Testis (tissue), 3 donors: ENCODE results near the gene ZDHHC8. TPM values are rescaled to one million over a fixed set of nuclear protein-coding genes. Genes with fewer than 3 reads are reported as not detected.

ENCODE experiments used
- DNase-seq: peaks from one replicate; pipeline ENCODE4 v3.0.0-alpha.2; 2019
- H3K27ac ChIP-seq, 2 donors: fragments of 200-600 bp; sonication (generic); one replicate each; pipeline ENCODE4 v1.5.1; 2019
- H3K27me3 ChIP-seq: fragments of 200-600 bp; sonication (generic); one replicate; pipeline ENCODE4 v1.5.1; 2019
- H3K36me3 ChIP-seq: fragments of 200-600 bp; sonication (generic); one replicate; pipeline ENCODE4 v1.5.1; 2017; ENCODE audit warnings: low read depth; ENCODE audit errors: missing control alignments
- H3K4me1 ChIP-seq: fragments of 200-600 bp; sonication (generic); one replicate; pipeline ENCODE4 v1.5.1; 2019
- H3K4me3 ChIP-seq, 2 donors: fragments of 200-600 bp; sonication (generic); one replicate each; pipeline ENCODE4 v1.5.1; 2017 to 2019
- H3K9me3 ChIP-seq: fragments of 200-600 bp; sonication (generic); one replicate; pipeline ENCODE4 v1.5.1; 2017
- CTCF ChIP-seq, 3 experiments: fragments of 450-650 bp in 2 of 3; fragments of 200-600 bp in 1 of 3; sonication (generic) in 1 of 3; IDR thresholded peaks; one replicate each; pipeline ENCODE4 v1.5.1; 2016 to 2019; ENCODE audit warnings: antibody characterized with exemption in 3 of 3, mild to moderate bottlenecking in 2 of 3, moderate library complexity in 1 of 3
- POLR2A ChIP-seq: fragments of 450-650 bp; IDR thresholded peaks from one replicate; pipeline ENCODE4 v1.6.1; 2017; ENCODE audit warnings: antibody characterized with exemption, mild to moderate bottlenecking, moderate library complexity
- WGBS, 2 donors: methylation state at CpG; one replicate each; pipeline ENCODE4 v1.1.5; 2018; 5-methylcytosine and 5-hydroxymethylcytosine counted together
- intact Hi-C: fragments of 100-400 bp; cut with DNase I; formaldehyde crosslinking; loops from one replicate; pipeline ENCODE4 v1.15.1; 2023; ENCODE audit warnings: low total_unique reads
- polyA plus RNA-seq: library from polyadenylated mRNA; stranded (reverse); fragments of 350-450 nt; fragmentation: Illumina TruSeq; extraction: RNeasy Lipid Tissue Mini Kit (QIAGEN cat#74804); gene quantifications from one replicate; pipeline ENCODE4 v1.2.3, GENCODE V29; 2014; ENCODE audit warnings: low read depth, low replicate concordance; ENCODE audit not compliant: insufficient read depth
- total RNA-seq, 2 donors: library from RNA; depleted of rRNA; stranded (reverse); fragments of >200 nt; gene quantifications; one replicate each; pipeline ENCODE4 v1.2.3, GENCODE V29; 2016

The ZDHHC8 gene
- total and polyA plus RNA-seq, 3 donors from 2014 or later: 34.0 to 44.0 (median 40.9) TPM

GRCh38 chr22:20113551-20114310 is 17.9 kb upstream of the ZDHHC8 start:
- no peak for TF ChIP-seq POLR2A
- TF ChIP-seq CTCF (IDR thresholded peaks at IDR 0.05): no peak
- Histone ChIP-seq H3K27ac (no peak overlapping the region), H3K27me3 (no peaks in the 10 kb centered on the region), H3K4me1 (peaks cover 19% of the 10 kb centered on the region), H3K36me3 (no peaks in the 10 kb centered on the region), H3K9me3 (no peaks in the 10 kb centered on the region), H3K4me3 (no peak overlapping the region)
- DNase-seq: no peak
- intact Hi-C loops: no loop called here
- 86 to 89% methylated on average over 9 to 19 of the region's 19 CpGs for WGBS, 2 donors

- DNase-seq: no peak
- intact Hi-C loops: no loop called here
Observed at GRCh38 chr22:20114506-20115475, 16.8 kb upstream of the ZDHHC8 start.

GRCh38 chr22:20115691-20116375 is 15.8 kb upstream of the ZDHHC8 start, which contains the start of gene RANBP1:
Gene RANBP1 (plus strand): TSS chr22:20116104. CDS start chr22:20116185, 81 bp downstream.
- TF ChIP-seq POLR2A (no peak), CTCF (IDR thresholded peaks at IDR 0.05) (no peak)
- intact Hi-C loops: no loop called here
- Histone ChIP-seq H3K27ac (peak within 1 kb of the TSS; percentile 88), H3K36me3 (no peaks in the 10 kb centered on the region), H3K9me3 (no peaks in the 10 kb centered on the region), H3K4me1 (peaks cover 25% of the 10 kb centered on the region), H3K4me3 (peak within 1 kb of the TSS; percentile 94 to 98), H3K27me3 (no peaks in the 10 kb centered on the region)
- WGBS, 2 donors: 65% methylated on average over 29 to 30 of the region's 30 CpGs
- DNase-seq: no peak

More at GRCh38 chr22:20114506-20115475, 16.8 kb upstream of the ZDHHC8 start:
- TF ChIP-seq CTCF (IDR thresholded peaks at IDR 0.05): no peak
- TF ChIP-seq POLR2A: no peak
- H3K4me1 ChIP-seq: peaks cover 25% of the 10 kb centered on the region
- no peak overlapping the region for H3K27ac ChIP-seq
- no peaks in the 10 kb centered on the region for H3K27me3 ChIP-seq
- no peak overlapping the region for H3K4me3 ChIP-seq
- WGBS, 2 donors: 90 to 91% methylated on average over 30 to 36 of the region's 36 CpGs
- H3K9me3 ChIP-seq: no peaks in the 10 kb centered on the region
- no peaks in the 10 kb centered on the region for H3K36me3 ChIP-seq

GRCh38 chr22:20116376-20116950 is 15.1 kb upstream of the ZDHHC8 start:
- Histone ChIP-seq H3K4me3 (peak overlapping the region; percentile 94 to 98), H3K27ac (peak overlapping the region; percentile 88), H3K9me3 (no peaks in the 10 kb centered on the region), H3K4me1 (peaks cover 25% of the 10 kb centered on the region), H3K36me3 (no peaks in the 10 kb centered on the region), H3K27me3 (no peaks in the 10 kb centered on the region)
- DNase-seq: no peak
- WGBS, 2 donors: 4 to 13% methylated on average over 25 to 27 of the region's 27 CpGs
- intact Hi-C loops: no loop called here
- no peak for TF ChIP-seq CTCF (IDR thresholded peaks at IDR 0.05)
- TF ChIP-seq POLR2A: no peak
